ENCODE data around the gene DBNDD2.

DNA sequence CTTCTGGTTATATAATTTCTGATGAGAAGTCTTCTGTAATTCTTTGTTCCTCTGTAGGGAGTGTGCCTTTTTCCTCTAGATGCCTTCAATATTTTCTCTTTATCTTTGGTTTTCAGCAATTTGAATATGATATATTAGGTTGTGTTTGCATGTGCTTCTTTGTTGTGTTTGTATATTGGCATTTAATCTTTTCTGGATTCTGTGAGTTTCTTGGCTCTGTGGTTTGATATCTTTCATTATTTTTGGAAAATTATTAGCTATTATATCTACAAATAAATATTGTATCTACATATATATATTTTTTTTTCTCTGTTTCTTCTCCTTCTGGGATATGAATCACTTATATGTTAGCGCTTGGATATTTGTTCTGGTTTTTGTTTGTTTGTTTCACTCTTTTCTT lies 9.1 kb upstream of the DBNDD2 start:
- TF ChIP-seq, protein P1, sequence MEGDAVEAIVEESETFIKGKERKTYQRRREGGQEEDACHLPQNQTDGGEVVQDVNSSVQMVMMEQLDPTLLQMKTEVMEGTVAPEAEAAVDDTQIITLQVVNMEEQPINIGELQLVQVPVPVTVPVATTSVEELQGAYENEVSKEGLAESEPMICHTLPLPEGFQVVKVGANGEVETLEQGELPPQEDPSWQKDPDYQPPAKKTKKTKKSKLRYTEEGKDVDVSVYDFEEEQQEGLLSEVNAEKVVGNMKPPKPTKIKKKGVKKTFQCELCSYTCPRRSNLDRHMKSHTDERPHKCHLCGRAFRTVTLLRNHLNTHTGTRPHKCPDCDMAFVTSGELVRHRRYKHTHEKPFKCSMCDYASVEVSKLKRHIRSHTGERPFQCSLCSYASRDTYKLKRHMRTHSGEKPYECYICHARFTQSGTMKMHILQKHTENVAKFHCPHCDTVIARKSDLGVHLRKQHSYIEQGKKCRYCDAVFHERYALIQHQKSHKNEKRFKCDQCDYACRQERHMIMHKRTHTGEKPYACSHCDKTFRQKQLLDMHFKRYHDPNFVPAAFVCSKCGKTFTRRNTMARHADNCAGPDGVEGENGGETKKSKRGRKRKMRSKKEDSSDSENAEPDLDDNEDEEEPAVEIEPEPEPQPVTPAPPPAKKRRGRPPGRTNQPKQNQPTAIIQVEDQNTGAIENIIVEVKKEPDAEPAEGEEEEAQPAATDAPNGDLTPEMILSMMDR (conservative IDR thresholded peaks at IDR 0.05; ENCODE audit: low read depth in 2 of 2) = no peak
- TF ChIP-seq EZH2 (IDR thresholded peaks at IDR 0.05; ENCODE audit: low read depth, unreplicated experiment) = no peak
- TF ChIP-seq JUNB (IDR thresholded peaks at IDR 0.05; ENCODE audit: unreplicated experiment) = no peak
- no peak for TF ChIP-seq POLR2AphosphoS5 (IDR thresholded peaks at IDR 0.05; ENCODE audit: low read depth)
- no peak for TF ChIP-seq CREB1 (CRISPR knock-in tag; IDR thresholded peaks at IDR 0.05; ENCODE audit: low read depth)
- no peak for TF ChIP-seq NANOG (IDR thresholded peaks at IDR 0.05; ENCODE audit: borderline replicate concordance)
- TF ChIP-seq ZNF331 (CRISPR knock-in tag; IDR thresholded peaks at IDR 0.05; ENCODE audit: low read depth) = no peak
- TF ChIP-seq, protein P2, sequence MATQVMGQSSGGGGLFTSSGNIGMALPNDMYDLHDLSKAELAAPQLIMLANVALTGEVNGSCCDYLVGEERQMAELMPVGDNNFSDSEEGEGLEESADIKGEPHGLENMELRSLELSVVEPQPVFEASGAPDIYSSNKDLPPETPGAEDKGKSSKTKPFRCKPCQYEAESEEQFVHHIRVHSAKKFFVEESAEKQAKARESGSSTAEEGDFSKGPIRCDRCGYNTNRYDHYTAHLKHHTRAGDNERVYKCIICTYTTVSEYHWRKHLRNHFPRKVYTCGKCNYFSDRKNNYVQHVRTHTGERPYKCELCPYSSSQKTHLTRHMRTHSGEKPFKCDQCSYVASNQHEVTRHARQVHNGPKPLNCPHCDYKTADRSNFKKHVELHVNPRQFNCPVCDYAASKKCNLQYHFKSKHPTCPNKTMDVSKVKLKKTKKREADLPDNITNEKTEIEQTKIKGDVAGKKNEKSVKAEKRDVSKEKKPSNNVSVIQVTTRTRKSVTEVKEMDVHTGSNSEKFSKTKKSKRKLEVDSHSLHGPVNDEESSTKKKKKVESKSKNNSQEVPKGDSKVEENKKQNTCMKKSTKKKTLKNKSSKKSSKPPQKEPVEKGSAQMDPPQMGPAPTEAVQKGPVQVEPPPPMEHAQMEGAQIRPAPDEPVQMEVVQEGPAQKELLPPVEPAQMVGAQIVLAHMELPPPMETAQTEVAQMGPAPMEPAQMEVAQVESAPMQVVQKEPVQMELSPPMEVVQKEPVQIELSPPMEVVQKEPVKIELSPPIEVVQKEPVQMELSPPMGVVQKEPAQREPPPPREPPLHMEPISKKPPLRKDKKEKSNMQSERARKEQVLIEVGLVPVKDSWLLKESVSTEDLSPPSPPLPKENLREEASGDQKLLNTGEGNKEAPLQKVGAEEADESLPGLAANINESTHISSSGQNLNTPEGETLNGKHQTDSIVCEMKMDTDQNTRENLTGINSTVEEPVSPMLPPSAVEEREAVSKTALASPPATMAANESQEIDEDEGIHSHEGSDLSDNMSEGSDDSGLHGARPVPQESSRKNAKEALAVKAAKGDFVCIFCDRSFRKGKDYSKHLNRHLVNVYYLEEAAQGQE (IDR thresholded peaks at IDR 0.05; ENCODE audit: unreplicated experiment) = no peak

All from GM23338 (cell line).